GM20000 (cell line): ENCODE data around the gene CCNDBP1.

ENCODE experiments used
- DNase-seq: peaks from one replicate; pipeline ENCODE4 v3.0.0; 2012; ENCODE audit warnings: low spot score
- TF ChIP-seq, protein P1 (sequence below): IDR thresholded peaks from 2 replicates; pipeline ENCODE4 v1.5.1; 2012; ENCODE audit warnings: mild to moderate bottlenecking, control low read depth; ENCODE audit errors: extremely low read depth, missing control alignments

Gene CCNDBP1

GRCh38 chr15:43230640-43231115 lies 45.5 kb downstream of the CCNDBP1 start:
- TF ChIP-seq, protein P1, sequence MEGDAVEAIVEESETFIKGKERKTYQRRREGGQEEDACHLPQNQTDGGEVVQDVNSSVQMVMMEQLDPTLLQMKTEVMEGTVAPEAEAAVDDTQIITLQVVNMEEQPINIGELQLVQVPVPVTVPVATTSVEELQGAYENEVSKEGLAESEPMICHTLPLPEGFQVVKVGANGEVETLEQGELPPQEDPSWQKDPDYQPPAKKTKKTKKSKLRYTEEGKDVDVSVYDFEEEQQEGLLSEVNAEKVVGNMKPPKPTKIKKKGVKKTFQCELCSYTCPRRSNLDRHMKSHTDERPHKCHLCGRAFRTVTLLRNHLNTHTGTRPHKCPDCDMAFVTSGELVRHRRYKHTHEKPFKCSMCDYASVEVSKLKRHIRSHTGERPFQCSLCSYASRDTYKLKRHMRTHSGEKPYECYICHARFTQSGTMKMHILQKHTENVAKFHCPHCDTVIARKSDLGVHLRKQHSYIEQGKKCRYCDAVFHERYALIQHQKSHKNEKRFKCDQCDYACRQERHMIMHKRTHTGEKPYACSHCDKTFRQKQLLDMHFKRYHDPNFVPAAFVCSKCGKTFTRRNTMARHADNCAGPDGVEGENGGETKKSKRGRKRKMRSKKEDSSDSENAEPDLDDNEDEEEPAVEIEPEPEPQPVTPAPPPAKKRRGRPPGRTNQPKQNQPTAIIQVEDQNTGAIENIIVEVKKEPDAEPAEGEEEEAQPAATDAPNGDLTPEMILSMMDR = no peak
- DNase-seq = no peak

- no peak for DNase-seq
- TF ChIP-seq, protein P1 = no peak
Observed at GRCh38 chr15:43232289-43232874, 47.2 kb downstream of the CCNDBP1 start.

DNA sequence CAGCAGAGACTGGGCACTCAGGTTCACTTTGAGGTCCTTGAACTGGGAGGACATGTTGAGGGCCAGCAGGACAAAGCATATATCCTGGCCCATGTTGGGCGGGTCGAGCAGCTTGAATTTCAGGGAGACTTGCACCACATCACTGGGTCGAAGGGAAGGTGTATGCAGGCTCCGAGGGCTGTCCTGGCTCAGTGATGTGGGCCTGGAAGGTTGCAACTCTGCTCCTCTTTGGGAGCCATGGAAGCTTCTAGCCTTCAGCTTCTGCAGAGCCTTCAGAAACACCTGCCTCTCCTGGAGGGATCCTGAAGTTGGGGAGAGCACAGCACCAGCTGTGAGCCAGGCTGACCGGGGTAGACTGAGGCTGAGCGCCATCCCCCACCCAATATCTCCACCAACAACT lies 50.3 kb downstream of the CCNDBP1 start:
- TF ChIP-seq, protein P1 = no peak
- no peak for DNase-seq

- TF ChIP-seq, protein P1 = no peak
- DNase-seq = no peak
Observed at GRCh38 chr15:43237842-43238470, 52.8 kb downstream of the CCNDBP1 start.

- TF ChIP-seq, protein P1 = no peak
- no peak for DNase-seq
Observed at GRCh38 chr15:43238671-43239131, 53.5 kb downstream of the CCNDBP1 start.

GRCh38 chr15:43239732-43240491 lies 54.7 kb downstream of the CCNDBP1 start:
- TF ChIP-seq, protein P1 = no peak
- DNase-seq = peak; percentile 55

- DNase-seq = no peak
- TF ChIP-seq, protein P1 = no peak
Observed at GRCh38 chr15:43241100-43241499, 55.9 kb downstream of the CCNDBP1 start.
